HG03460 (cell line): ENCODE data around the gene DISP2.

Experiments used
- ATAC-seq: cut with Tn5 transposase; IDR thresholded peaks from one replicate; pipeline ENCODE4 v1.9.1; 2021; ENCODE audit not compliant: unreplicated experiment

The DISP2 gene

DNA sequence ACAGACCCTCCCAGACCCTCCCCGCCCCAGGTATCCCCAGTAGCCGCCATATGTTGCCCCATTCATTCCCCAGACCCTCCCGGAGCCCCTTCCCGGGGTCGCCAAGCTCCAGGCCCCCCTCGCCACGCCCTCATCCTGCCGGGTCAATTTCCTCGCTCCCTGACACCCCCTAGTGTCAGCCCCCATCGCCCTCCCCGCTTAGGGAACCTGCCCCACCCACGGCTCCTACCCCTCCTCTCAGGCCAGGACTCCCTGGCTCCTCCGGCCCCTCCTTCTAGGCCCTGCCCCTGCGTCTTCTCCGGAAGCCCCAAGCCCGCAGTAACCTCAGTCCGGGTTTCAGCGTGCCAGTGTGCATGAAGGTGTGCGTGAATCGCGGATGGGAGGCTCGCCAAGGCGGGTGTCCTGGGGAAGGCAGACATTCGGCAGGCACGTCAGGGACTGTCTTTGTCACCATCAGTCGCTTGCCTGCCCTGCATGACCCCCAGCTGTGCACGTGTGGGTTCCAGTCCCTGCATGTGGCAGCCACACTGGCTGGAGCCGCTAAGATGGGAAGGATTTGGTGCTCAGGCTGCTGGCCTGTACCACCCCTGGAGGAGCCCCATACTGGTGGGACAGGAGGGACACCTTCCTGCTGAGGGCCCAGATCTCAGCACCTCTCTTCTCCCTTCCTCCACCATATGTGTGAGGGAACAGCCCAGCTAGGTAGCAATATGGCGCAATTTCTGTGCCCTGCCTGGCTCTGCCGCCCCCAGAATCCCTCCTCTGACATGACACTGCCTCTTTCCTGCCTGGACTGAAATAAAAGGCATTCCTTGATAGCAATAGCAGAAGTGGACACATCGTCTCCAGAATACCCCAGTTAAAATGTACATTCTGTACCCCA, 693 bp downstream of the DISP2 start:
- no peak for ATAC-seq

DNA sequence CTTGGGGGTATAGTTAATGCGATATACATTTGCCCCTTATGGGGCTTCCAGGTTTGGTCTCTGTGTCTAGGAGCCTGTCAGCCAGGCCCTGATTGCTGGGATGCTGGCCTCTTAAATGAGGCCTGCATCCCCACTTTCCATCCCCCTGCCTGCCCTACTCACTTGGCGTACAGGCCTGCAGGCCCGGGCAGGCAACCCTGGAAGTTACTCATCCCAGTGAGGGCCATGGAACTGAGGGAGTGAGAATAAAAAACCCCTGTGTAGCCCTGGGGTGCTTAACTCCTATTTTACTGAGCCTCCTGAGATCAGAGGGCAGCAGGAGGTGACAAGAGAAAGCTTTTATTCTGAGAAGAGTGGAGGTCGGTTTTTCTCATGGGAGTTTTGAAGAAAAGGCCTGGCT, 2.0 kb downstream of the DISP2 start:
- ATAC-seq = no peak

DNA sequence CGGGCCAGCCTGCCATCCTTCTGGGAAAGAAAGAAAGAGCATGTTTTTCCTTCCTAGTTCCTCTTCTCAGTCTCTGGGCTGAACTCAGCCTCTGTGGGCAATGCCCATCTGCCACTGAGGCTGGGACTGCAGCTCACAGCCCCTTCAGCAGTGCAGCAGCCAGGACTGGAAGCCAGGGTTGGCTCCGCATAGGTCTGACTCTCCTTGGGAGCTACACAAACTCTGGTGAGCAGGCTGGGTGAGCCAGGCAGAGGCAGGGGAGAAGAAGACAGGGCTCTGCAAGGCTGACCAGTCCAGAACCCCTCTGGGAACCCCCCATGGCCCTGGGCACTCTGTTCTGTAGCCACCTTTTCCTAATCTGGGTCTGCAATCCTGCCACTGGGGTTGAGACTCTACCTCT, 3.6 kb downstream of the DISP2 start:
- ATAC-seq = no peak

DNA sequence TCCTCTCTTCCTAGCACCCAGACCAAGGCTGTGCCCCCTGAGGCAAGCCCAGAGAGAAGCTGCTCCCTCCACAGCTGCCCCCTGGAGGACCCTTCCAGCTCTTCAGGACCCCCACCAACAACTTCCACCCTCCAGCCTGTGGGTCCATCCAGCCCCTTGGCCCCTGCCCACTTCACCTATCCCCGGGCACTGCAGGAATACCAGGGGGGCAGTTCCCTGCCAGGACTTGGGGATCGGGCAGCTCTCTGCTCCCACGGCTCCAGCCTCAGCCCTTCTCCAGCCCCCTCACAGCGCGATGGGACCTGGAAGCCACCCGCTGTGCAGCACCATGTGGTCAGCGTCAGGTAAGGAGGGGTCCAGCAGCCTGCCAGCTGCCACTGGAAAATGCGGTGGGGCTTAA, 5.6 kb downstream of the DISP2 start:
- ATAC-seq = no peak

DNA sequence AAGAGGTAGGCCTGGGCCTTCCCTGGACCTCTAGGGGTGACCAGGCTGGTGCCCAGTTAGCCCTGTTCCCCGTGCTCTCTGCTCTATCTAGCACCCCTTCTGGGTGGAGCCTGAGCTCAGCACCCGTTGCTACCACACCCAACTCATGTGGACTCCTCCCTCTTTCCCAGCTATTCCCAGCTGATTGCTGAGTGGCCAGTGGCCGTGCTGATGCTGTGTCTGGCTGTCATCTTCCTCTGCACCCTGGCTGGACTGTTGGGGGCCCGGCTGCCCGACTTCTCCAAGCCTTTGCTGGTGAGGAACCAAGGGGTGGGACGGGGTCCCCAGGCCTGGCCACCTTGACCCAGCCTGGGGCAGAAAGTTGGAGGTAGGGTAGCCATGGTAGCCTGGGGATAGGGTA, 6.2 kb downstream of the DISP2 start:
- ATAC-seq = no peak

DNA sequence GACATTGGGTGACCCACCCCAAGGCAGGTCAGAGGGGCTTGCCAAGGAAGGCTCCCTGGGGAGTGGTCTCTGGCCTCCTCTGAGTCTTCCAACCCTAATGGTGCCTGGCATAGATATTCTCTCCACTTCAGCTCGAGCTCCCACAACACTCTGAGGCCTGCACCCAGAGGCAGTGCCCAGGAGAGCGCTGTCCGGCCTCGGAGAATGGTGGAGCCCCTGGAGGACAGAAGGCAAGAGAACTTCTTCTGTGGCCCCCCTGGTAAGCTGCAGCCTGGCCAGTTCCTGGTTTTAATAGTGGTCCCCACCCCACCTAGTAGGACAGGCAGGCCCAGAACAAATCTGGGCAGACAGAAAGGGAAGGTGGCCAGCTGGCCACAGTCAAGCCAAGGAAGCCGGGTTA, 7.0 kb downstream of the DISP2 start:
- ATAC-seq = no peak

DNA sequence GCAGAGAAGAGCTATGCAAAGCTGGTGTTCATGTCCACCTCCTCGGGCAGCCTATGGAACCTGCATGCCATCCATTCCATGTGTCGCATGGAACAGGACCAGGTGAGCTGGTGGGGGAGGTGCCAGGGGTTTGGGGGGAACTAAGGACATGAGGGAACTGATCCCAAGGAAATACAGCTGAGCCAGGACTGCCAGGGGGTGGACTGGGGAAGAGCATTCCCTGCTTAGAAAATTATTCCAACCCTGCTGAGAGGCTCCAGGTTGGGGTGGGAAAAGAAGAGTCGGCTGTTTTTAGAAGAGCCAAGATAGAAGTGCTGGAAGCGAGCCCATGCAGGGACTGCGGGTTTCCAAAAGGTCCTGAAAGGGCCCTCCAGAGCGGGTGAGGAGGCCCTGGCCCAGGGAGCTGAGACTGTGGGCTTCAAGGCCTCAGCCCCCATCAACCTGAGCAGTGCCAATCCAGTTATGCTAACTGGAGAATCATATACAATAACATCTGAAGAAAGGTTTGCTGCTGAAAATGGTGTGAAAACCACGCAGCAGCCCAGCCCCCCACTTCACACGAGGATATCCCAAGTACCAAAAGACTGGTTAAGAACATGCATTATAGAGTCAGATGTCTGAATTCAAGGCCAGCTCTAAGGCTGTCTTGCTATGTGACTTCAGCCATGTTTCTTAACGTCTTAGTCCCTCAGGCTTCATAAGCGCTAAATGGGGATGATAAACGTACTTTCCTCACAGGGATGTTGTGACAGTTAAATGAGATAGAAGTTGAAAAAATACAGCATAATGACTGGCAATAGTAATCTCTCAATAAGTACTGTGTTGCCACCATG, 7.8 kb downstream of the DISP2 start:
- no peak for ATAC-seq

DNA sequence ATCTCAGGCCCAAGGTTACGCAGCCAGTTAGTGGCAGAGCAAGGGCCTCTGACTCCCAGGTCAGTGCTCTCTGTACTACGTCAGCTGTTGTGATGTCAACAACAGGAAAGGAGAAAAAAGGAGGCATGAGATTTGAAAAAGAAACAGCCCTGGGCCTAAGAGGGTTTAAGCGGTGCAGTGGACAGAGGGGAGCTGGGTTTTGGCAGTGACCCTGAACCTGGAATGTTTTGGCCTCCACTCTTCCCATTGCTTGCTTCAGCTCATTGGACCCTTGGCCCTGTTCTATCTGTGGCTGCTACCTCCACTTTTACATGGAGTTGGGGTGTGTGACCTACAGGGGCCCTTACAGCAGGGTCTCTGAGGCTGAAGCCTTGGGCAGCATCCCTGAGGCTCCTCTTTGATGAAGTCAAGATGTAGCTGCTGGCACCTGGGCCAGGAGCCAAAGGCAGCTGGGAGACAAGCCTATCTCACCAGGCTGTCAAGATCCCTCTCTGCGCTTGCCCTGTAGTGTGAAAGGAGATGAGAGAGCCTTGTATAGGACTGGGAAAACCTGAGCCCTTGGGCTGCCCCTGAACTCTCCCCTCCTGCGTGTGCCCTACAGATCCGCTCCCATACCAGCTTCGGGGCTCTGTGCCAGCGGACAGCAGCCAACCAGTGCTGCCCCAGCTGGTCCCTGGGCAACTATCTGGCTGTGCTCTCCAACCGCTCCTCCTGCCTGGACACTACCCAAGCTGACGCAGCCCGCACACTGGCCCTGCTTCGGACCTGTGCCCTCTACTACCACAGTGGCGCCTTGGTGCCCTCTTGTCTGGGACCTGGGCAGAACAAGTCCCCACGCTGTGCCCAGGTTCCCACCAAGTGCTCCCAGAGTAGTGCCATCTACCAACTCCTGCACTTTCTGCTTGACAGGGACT, 8.7 kb downstream of the DISP2 start:
- no peak for ATAC-seq

DNA sequence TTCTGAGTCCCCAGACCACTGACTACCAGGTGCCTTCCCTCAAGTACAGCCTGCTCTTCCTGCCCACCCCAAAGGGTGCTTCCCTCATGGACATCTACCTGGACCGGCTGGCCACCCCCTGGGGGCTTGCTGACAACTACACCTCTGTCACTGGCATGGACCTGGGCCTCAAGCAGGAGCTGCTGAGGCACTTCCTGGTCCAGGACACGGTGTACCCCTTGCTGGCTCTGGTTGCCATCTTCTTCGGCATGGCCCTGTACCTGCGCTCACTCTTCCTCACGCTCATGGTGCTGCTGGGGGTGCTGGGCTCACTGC, 9.3 kb downstream of the DISP2 start:
- no peak for ATAC-seq

DNA sequence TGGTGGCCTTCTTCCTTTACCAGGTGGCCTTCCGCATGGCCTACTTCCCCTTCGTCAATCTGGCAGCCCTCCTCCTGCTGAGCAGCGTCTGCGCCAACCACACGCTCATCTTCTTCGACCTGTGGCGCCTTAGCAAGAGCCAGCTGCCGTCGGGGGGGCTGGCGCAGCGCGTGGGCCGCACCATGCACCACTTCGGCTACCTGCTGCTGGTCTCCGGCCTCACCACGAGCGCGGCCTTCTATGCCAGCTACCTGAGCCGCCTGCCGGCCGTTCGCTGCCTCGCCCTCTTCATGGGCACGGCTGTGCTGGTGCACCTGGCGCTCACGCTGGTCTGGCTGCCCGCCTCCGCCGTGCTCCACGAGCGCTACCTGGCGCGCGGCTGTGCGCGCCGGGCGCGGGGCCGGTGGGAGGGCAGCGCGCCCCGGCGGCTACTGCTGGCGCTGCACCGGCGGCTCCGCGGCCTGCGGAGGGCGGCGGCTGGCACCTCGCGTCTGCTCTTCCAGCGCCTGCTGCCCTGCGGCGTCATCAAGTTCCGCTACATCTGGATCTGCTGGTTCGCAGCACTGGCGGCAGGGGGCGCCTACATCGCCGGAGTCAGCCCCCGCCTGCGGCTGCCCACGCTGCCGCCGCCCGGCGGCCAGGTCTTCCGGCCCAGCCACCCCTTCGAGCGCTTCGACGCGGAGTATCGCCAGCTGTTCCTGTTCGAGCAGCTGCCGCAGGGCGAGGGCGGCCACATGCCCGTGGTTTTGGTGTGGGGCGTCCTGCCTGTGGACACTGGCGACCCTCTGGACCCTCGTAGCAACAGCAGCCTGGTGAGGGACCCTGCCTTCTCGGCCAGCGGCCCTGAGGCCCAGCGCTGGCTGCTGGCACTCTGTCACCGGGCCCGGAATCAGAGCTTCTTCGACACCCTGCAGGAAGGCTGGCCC, 9.9 kb downstream of the DISP2 start:
- peak; percentile 83 for ATAC-seq

DNA sequence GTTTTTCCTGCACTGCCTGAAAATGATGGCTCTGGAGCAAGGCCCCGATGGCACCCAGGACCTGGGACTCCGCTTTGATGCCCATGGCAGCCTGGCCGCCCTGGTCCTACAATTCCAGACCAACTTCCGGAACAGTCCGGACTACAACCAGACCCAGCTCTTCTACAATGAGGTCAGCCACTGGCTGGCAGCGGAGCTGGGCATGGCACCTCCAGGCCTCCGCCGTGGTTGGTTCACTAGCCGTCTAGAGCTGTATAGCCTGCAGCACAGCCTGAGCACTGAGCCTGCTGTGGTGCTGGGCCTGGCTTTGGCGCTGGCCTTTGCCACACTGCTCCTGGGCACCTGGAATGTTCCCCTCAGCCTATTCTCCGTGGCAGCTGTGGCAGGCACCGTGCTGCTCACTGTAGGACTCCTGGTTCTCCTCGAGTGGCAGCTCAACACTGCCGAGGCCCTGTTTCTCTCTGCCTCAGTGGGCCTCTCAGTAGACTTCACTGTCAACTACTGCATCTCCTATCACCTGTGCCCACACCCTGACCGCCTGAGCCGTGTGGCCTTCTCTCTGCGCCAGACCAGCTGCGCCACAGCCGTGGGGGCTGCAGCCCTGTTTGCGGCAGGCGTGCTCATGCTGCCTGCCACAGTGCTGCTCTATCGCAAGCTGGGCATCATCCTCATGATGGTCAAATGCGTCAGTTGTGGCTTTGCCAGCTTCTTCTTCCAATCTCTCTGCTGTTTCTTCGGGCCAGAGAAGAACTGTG, 10.9 kb downstream of the DISP2 start:
- ATAC-seq = no peak

DNA sequence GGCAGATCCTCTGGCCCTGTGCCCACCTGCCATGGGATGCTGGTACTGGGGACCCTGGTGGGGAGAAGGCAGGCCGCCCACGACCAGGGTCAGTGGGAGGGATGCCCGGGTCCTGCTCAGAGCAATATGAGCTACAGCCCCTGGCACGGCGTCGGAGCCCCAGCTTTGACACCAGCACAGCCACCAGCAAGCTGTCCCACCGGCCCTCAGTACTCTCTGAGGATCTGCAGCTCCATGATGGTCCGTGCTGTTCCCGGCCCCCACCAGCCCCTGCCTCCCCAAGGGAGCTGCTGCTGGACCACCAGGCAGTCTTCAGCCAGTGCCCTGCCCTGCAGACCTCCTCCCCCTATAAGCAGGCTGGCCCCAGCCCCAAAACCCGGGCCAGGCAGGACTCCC, 11.5 kb downstream of the DISP2 start:
- ATAC-seq = no peak

DNA sequence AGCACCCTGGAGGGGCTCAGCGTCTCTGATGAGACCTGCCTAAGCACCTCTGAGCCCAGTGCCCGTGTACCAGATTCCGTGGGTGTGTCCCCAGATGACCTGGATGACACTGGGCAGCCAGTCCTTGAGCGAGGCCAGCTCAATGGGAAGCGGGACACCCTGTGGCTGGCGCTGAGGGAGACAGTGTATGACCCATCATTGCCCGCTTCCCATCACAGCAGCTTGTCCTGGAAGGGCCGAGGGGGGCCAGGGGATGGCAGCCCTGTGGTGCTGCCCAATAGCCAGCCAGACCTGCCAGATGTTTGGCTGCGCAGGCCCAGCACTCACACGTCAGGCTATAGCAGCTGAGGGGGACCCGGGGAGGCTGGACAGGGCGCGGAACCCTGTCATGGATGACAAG, 12.0 kb downstream of the DISP2 start:
- ATAC-seq = no peak

DNA sequence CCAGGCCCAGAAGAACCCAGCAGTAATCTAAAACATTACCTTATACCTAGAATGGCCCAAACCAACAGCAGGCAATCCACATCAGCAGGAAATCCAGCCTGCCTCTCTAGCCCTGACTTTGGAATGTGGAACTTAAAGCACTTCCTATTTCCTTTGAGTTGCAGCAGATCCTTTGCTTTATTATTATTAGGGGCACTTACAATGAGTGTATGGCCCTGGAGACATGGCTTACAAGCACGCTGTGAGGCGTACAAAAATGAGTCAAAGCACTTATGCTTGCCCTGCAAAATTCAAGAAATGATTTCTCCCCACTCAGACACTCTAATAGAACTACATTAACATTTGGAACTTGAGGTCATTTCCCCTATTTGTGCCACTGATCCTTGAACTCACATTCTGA, 15.0 kb downstream of the DISP2 start:
- no peak for ATAC-seq

DNA sequence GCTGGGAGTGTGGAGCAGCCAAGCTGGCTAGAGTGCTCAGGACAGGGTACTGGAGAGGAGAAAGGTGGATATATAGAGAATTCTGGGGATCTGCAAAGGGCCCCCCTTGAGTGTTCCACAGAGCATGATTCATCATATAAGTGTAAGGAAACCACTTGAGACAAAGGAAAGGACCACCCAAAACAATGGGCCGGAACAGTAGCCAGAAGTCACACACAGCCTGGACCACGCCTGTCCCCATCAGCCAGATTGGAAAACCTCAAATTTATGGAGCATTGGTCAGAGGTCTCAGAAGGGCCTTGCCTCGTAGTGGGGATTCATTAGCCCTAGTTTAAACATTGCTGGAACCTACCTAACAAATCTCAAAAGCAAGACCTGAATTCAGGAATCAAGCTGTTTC, 19.6 kb downstream of the DISP2 start:
- ATAC-seq = no peak

DNA sequence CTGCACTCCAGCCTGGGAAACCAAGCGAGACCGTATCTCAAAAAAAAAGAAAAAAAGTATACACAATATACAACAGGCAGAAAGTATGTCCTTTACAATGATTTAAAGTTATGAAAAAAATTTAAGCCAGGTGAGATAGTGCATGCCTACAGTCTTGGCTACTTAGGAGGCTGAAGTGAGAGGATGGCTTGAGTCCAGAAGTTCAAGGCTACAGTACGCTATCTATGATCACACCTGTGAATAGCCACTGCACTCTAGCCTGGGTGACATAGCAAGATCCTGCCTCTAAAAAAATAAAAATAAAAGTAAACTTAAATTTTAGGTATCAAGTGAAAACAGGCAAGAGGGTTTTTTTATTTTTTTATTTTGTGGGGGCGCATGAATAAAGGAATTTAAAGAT, 21.4 kb downstream of the DISP2 start:
- no peak for ATAC-seq

DNA sequence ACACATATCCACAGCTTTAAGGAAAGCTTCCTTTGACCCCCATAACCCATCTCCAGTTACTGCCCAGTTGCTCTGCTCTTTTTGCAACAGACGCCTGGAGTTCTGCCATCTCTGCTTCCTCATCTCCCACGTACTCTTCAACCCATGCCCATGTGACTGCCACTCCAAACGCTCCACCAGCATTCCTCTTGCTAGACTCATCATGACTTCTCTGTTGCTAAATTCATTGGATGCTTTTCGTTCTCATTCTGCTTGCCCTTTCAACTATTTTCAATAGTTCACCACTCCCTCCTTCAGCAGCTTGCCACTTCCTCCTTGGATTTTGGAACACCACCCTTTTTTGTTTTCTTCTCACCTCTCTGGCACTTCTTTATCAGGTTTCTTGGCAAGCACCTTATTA, 21.8 kb downstream of the DISP2 start:
- no peak for ATAC-seq

DNA sequence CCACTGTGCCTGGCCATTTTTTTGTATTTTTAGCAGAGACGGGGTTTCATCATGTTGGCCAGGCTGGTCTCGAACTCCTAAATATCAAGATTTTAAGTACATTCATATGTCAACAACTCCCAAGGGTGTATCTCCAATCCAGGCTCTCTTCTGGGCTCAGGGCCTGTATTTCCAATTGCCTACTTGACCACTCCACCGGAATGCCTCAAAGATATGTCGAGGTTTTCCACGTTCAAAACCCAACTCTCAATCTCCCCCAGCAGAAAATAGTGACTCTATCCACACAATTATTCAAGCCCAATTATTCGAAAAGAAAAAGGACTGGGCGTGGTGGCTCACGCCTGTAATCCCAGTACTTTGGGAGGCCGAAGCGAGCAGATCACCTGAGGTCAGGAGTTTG, 22.6 kb downstream of the DISP2 start:
- ATAC-seq = no peak

DNA sequence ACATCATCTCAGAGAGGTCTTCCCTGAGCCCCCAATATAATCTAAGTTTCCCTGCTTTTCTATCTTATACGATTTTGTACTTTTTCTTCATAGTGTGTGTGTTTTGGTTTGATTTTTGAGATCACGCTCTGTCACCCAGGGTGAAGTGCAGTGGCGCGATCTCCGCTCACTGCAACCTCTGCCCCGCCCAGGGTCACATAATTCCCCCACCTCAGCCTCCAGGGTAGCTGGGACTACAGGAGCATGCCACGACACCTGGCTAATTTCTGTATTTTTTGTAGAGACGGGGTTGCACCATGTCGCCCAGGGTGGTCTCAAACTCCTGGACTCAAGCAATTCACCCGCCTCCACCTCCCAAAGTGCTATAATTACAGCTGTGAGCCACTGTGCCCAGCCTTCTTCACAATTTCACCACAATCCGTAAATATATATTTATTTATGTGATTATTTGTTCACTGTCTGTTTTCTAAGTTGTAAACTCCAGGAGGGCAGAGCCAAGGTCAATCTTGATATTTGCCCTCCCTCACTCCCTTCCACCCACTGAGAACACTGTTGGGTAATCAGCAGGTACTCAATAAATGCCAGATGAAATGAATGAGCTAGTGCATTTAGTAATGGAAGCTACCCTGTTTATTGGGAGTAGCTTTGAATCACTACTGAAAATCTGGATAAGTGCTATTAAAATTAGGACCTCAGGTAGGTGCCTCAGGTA, 24.0 kb downstream of the DISP2 start:
- ATAC-seq = no peak
